Chondrocyte (in vitro differentiated cells): ENCODE results near the gene NAV2. TPM values are rescaled to one million over a fixed set of nuclear protein-coding genes. Genes with fewer than 3 reads are reported as not detected.

ENCODE experiments used
- DNase-seq: peaks from one replicate; pipeline ENCODE4 v3.0.0; 2021; ENCODE audit warnings: mixed read lengths, low spot score
- H3K27ac Mint-ChIP-seq: one replicate; pipeline ENCODE4 v1.8.0; 2021; ENCODE audit warnings: mild to moderate bottlenecking, moderate library complexity, mixed read lengths; ENCODE audit not compliant: unreplicated experiment
- H3K27me3 Mint-ChIP-seq: 2 replicates; pipeline ENCODE4 v1.8.0; 2021; ENCODE audit warnings: low read depth, mixed read lengths
- H3K36me3 Mint-ChIP-seq: 2 replicates; pipeline ENCODE4 v1.8.0; 2021; ENCODE audit warnings: low read depth, mixed read lengths
- H3K4me1 Mint-ChIP-seq: 2 replicates; pipeline ENCODE4 v1.8.0; 2021; ENCODE audit warnings: low read depth, mild to moderate bottlenecking, mixed read lengths
- H3K4me3 Mint-ChIP-seq: one replicate; pipeline ENCODE4 v1.8.0; 2021; ENCODE audit warnings: mild to moderate bottlenecking, moderate library complexity, mixed read lengths; ENCODE audit not compliant: unreplicated experiment
- H3K9me3 Mint-ChIP-seq: 2 replicates; pipeline ENCODE4 v1.8.0; 2021; ENCODE audit warnings: low read depth, mixed read lengths
- total RNA-seq: library from RNA; stranded (reverse); gene quantifications from 3 replicates; pipeline ENCODE4 v1.2.1, GENCODE V29; 2021
- TF ChIP-seq, protein P1 (sequence below): fragments of 200-600 bp; sonication (generic); IDR thresholded peaks from 2 replicates; pipeline ENCODE4 v1.5.0; 2021; ENCODE audit warnings: antibody characterized with exemption, mild to moderate bottlenecking, moderate library complexity

The NAV2 gene
- total RNA-seq, 1 donor from 2014 or later = 87.0 TPM

DNA sequence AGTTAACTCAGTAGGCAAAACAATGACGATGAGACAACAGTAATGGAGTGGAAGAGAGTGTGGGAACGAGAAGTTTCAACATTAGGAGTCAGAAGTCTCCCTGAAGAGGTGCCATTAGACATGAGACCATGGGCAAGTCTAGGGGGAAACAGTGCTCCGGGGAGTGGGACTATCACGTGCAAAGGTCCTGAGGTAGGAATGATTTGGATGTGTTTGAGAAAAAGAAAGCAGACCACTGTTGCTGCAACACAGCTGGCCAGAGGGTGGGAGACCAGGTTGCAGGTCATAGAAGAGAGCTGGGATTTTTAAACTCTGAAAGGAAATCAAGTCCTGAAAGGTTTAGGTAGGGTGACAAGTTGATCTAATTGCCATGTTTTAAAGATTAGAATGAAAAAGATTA, 63.0 kb downstream of the NAV2 start:
- H3K4me3 Mint-ChIP-seq = no peak overlapping the region

DNA sequence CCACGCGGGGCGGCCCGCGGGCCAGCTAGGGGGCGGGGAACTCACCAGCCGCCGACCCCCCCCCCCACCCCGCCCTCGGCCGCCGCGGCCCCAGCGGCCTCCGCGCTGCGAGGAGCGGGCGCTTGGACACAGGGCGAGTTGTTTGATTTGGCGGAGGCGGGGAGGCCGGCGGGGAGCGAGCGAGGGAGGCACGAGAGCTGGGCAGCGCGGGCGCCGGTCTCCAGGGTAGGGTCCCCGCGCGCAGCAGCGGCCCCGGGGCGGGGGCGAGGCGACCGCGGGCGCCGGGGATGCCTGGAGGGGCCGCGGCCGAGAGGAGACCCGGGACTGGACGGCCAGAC, 64.4 kb downstream of the NAV2 start:
- Mint-ChIP-seq H3K4me1 (peaks cover 36% of the 10 kb centered on the region), H3K27me3 (peaks cover 8% of the 10 kb centered on the region), H3K4me3 (peak overlapping the region; percentile 71), H3K9me3 (peaks cover 4% of the 10 kb centered on the region), H3K36me3 (peaks cover 5% of the 10 kb centered on the region), H3K27ac (no peak overlapping the region)
- TF ChIP-seq, protein P1, sequence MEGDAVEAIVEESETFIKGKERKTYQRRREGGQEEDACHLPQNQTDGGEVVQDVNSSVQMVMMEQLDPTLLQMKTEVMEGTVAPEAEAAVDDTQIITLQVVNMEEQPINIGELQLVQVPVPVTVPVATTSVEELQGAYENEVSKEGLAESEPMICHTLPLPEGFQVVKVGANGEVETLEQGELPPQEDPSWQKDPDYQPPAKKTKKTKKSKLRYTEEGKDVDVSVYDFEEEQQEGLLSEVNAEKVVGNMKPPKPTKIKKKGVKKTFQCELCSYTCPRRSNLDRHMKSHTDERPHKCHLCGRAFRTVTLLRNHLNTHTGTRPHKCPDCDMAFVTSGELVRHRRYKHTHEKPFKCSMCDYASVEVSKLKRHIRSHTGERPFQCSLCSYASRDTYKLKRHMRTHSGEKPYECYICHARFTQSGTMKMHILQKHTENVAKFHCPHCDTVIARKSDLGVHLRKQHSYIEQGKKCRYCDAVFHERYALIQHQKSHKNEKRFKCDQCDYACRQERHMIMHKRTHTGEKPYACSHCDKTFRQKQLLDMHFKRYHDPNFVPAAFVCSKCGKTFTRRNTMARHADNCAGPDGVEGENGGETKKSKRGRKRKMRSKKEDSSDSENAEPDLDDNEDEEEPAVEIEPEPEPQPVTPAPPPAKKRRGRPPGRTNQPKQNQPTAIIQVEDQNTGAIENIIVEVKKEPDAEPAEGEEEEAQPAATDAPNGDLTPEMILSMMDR = no peak
- no peak for DNase-seq

More for the DNA sequence above, 63.0 kb downstream of the NAV2 start:
- peak overlapping the region; percentile 23 for H3K27ac Mint-ChIP-seq
- H3K4me1 Mint-ChIP-seq = peaks cover 41% of the 10 kb centered on the region
- H3K27me3 Mint-ChIP-seq = peaks cover 8% of the 10 kb centered on the region
- peaks cover 4% of the 10 kb centered on the region for H3K36me3 Mint-ChIP-seq
- no peak for DNase-seq
- no peaks in the 10 kb centered on the region for H3K9me3 Mint-ChIP-seq
- TF ChIP-seq, protein P1 = no peak

DNA sequence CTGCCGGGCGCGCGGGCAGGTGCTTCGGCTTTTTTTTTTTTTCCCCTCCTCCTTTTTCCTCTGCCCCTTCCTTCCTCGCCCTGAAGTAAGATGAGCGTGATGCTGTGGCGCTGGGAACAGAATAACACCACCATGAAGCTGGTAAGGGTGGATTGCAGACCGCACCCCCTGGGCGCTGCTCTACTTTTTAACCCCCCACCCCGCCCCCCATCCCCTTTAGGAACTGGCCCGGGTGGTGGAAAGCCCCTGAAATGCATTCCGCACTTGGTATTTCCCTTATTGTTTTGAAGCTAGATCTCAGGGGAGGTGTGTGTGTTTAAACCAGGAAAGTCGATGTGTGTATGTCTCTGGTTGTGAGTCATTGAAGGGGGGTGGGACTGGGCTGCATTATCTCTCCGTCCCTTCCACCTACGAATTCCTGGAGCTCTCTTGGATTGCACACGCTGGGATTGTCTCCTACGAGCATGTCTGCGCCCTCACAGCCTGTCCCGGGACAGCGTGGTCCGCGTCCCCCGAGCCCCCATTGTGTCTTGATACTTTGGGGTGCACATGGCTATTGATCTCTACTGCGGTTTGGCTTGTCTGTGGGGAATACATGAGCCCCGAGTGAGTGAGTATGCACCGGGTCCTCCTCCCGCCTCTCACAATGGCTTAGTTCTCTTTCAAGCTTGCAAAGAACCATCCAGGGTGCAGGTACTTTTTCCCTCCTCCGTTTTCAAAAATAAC, 64.9 kb downstream of the NAV2 start:
- H3K9me3 Mint-ChIP-seq = peaks cover 6% of the 10 kb centered on the region
- peaks cover 35% of the 10 kb centered on the region for H3K4me1 Mint-ChIP-seq
- TF ChIP-seq, protein P1 = no peak
- H3K27me3 Mint-ChIP-seq = peaks cover 8% of the 10 kb centered on the region
- H3K27ac Mint-ChIP-seq = peak overlapping the region; percentile 71
- H3K36me3 Mint-ChIP-seq = peaks cover 5% of the 10 kb centered on the region
- no peak for DNase-seq
- peak overlapping the region; percentile 71 for H3K4me3 Mint-ChIP-seq

- no peak for DNase-seq
- Mint-ChIP-seq H3K36me3 (peaks cover 2% of the 10 kb centered on the region), H3K4me3 (no peak overlapping the region), H3K27me3 (peaks cover under 1% of the 10 kb centered on the region), H3K27ac (no peak overlapping the region), H3K4me1 (peaks cover 30% of the 10 kb centered on the region), H3K9me3 (peaks cover 6% of the 10 kb centered on the region)
- TF ChIP-seq, protein P1 = no peak
Measured at GRCh38 chr11:19779740-19780139, 67.1 kb downstream of the NAV2 start.

- DNase-seq = no peak
- no peak overlapping the region for H3K27ac Mint-ChIP-seq
- peaks cover 6% of the 10 kb centered on the region for H3K9me3 Mint-ChIP-seq
- TF ChIP-seq, protein P1 = no peak
- peaks cover 2% of the 10 kb centered on the region for H3K36me3 Mint-ChIP-seq
- no peaks in the 10 kb centered on the region for H3K27me3 Mint-ChIP-seq
- H3K4me3 Mint-ChIP-seq = no peak overlapping the region
- H3K4me1 Mint-ChIP-seq = peaks cover 21% of the 10 kb centered on the region
Measured at GRCh38 chr11:19781351-19781750, 68.7 kb downstream of the NAV2 start.
